OCI-LY7 (cell line): ENCODE measurements around the gene IQGAP2.

Source experiments
- CTCF ChIP-seq: fragments of 200-600 bp; sonication (generic); conservative IDR thresholded peaks from 2 replicates; pipeline ENCODE4 v1.5.1; 2014; ENCODE audit warnings: mild to moderate bottlenecking, antibody characterized with exemption, low read length, moderate library complexity, mixed read lengths
- EZH2phosphoT487 ChIP-seq: fragments of 200-600 bp; sonication (generic); IDR thresholded peaks from 2 replicates; pipeline ENCODE4 v1.6.1; 2018; ENCODE audit warnings: low read depth, borderline replicate concordance, mild to moderate bottlenecking, mixed run types, antibody characterized with exemption, low read length, moderate library complexity, mixed read lengths

GRCh38 chr5:76580981-76581380 lies 177.9 kb downstream of the IQGAP2 start:
- no peak for TF ChIP-seq CTCF
- no peak for TF ChIP-seq EZH2phosphoT487
